GM23248 (cell line): Measurements from ENCODE around the gene NFATC2.

Experiments
- EZH2 ChIP-seq: fragments of 200-600 bp; sonication (generic); IDR thresholded peaks from 2 replicates; pipeline ENCODE4 v1.6.1; 2018; ENCODE audit warnings: antibody characterized with exemption, mild to moderate bottlenecking; ENCODE audit not compliant: insufficient read depth, poor library complexity, severe bottlenecking
- EZH2phosphoT487 ChIP-seq: fragments of 200-600 bp; sonication (generic); IDR thresholded peaks from 2 replicates; pipeline ENCODE4 v1.6.1; 2018; ENCODE audit warnings: antibody characterized with exemption, moderate library complexity, mild to moderate bottlenecking, low read depth; ENCODE audit not compliant: insufficient read depth

GRCh38 chr20:51444922-51445438 is 97.5 kb downstream of the NFATC2 start:
- TF ChIP-seq EZH2phosphoT487 (no peak), EZH2 (no peak)
